B cell (primary cell): ENCODE results near the gene NTN1. TPM values are rescaled to one million over a fixed set of nuclear protein-coding genes. Genes with fewer than 3 reads are reported as not detected.

Source experiments
- ATAC-seq: fragments of 200-7000 bp; cut with Tn5 transposase; one replicate; pipeline ENCODE4 v1.10.0; 2021; ENCODE audit warnings: low read depth, mild to moderate bottlenecking, moderate number of reproducible peaks, moderate library complexity
- CTCF ChIA-PET: fragments of 350-600 bp; sonication (Branson Sonifier 250); formaldehyde crosslinking; loops from one replicate; lab custom pipeline; 2021; ENCODE audit warnings: antibody characterized with exemption, inconsistent platforms; lab: Charles Lee
- POLR2A ChIA-PET: fragments of 350-600 bp; sonication (Branson Sonifier 250); formaldehyde crosslinking; loops from one replicate; lab custom pipeline; 2021; ENCODE audit warnings: antibody characterized with exemption; lab: Charles Lee
- DNase-seq: peaks from one replicate; pipeline ENCODE4 v3.0.0; 2013
- H2AFZ ChIP-seq: 2 replicates; pipeline ENCODE4 v1.6.1; 2012; ENCODE audit warnings: mild to moderate bottlenecking, low read depth, low read length; ENCODE audit not compliant: insufficient read depth, poor library complexity, severe bottlenecking
- H3K27ac ChIP-seq, 2 donors: 1 replicate in 1 of 2; 2 replicates in 1 of 2; pipeline ENCODE4 v1.5.1; 2012 to 2013; ENCODE audit warnings: low read length in 2 of 2, mild to moderate bottlenecking in 2 of 2, moderate library complexity in 1 of 2
- H3K27me3 ChIP-seq, 4 experiments: fragments of 200-600 bp in 1 of 4; sonication (generic) in 1 of 4; replicated peaks in 1 of 4; 1 replicate in 2 of 4; 2 replicates in 2 of 4; pipeline versions ENCODE4 v1.6.1 to v1.7.0; 2013 to 2016; ENCODE audit warnings: low read length in 3 of 4, mild to moderate bottlenecking in 2 of 4, mixed read lengths in 1 of 4, moderate library complexity in 1 of 4; ENCODE audit not compliant: insufficient read depth in 4 of 4, control insufficient read depth in 3 of 4; ENCODE audit errors: control extremely low read depth in 1 of 4
- H3K36me3 ChIP-seq, 2 experiments: replicated peaks in 1 of 2; 1 replicate in 1 of 2; 2 replicates in 1 of 2; pipeline versions ENCODE4 v1.6.1 to v1.7.1; 2013; ENCODE audit warnings: low read length in 1 of 2; ENCODE audit not compliant: insufficient read depth in 2 of 2, control insufficient read depth in 1 of 2; ENCODE audit errors: control extremely low read depth in 1 of 2, extremely low read depth in 1 of 2
- H3K4me1 ChIP-seq, 2 donors: fragments of 200-600 bp in 1 of 2; sonication (generic) in 1 of 2; 1 replicate in 1 of 2; 2 replicates in 1 of 2; pipeline versions ENCODE4 v1.5.1 to v1.6.1; 2013 to 2017; ENCODE audit warnings: low read length in 2 of 2; ENCODE audit not compliant: control insufficient read depth in 2 of 2, insufficient read depth in 2 of 2
- H3K4me2 ChIP-seq: replicated peaks from 2 replicates; pipeline ENCODE3; 2012; ENCODE audit warnings: mild to moderate bottlenecking, low read depth, low read length; ENCODE audit not compliant: poor library complexity, severe bottlenecking
- H3K4me3 ChIP-seq, 5 experiments: fragments of 200-600 bp in 1 of 5; sonication (generic) in 1 of 5; 1 replicate in 3 of 5; 2 replicates in 2 of 5; pipeline versions ENCODE4 v1.5.1 to v1.7.0; 2011 to 2016; ENCODE audit warnings: low read length in 4 of 5, mild to moderate bottlenecking in 4 of 5, low read depth in 2 of 5, control low read depth in 1 of 5, moderate library complexity in 1 of 5; ENCODE audit not compliant: insufficient read depth in 1 of 5; ENCODE audit errors: control extremely low read depth in 1 of 5, extremely low read depth in 1 of 5
- H3K79me2 ChIP-seq: fragments of 200-600 bp; sonication (generic); one replicate; pipeline ENCODE4 v1.6.0; 2016; ENCODE audit warnings: low read length; ENCODE audit not compliant: control insufficient read depth, insufficient read depth
- H3K9ac ChIP-seq: fragments of 200-600 bp; sonication (generic); 2 replicates; pipeline ENCODE4 v1.6.1; 2017; ENCODE audit warnings: mild to moderate bottlenecking, low read length, moderate library complexity
- H3K9me3 ChIP-seq, 3 donors: one replicate each; pipeline versions ENCODE4 v1.6.1 to v1.7.1; 2013; ENCODE audit warnings: low read length in 2 of 3; ENCODE audit not compliant: control insufficient read depth in 2 of 3, insufficient read depth in 1 of 3; ENCODE audit errors: control extremely low read depth in 1 of 3
- H4K20me1 ChIP-seq: 2 replicates; pipeline ENCODE4 v1.6.0; 2012; ENCODE audit warnings: mild to moderate bottlenecking, low read length; ENCODE audit not compliant: insufficient read depth, control insufficient read depth, poor library complexity, severe bottlenecking
- H3K27ac Mint-ChIP-seq: one replicate; pipeline ENCODE4 v1.8.0; 2021; ENCODE audit warnings: mixed read lengths
- H3K27me3 Mint-ChIP-seq: one replicate; pipeline ENCODE4 v1.8.0; 2021; ENCODE audit warnings: mixed read lengths
- H3K4me1 Mint-ChIP-seq: one replicate; pipeline ENCODE4 v1.8.0; 2021; ENCODE audit warnings: mixed read lengths
- H3K4me3 Mint-ChIP-seq: one replicate; pipeline ENCODE4 v1.8.0; 2021; ENCODE audit warnings: mixed read lengths
- H3K9me3 Mint-ChIP-seq: one replicate; pipeline ENCODE4 v1.8.0; 2022; ENCODE audit warnings: mixed read lengths; ENCODE audit not compliant: insufficient read depth
- EZH2 ChIP-seq: IDR thresholded peaks from 2 replicates; pipeline ENCODE4 v1.6.1; 2012; ENCODE audit warnings: borderline replicate concordance, low read depth, mild to moderate bottlenecking, moderate library complexity, low read length; ENCODE audit not compliant: insufficient read depth, poor library complexity, severe bottlenecking
- WGBS: methylation state at CpG from one replicate; pipeline ENCODE4 v1.1.5; 2013; ENCODE audit warnings: missing lambda C conversion rate; ENCODE audit not compliant: insufficient coverage; 5-methylcytosine and 5-hydroxymethylcytosine counted together
- intact Hi-C: fragments of 100-400 bp; cut with micrococcal nuclease; formaldehyde crosslinking; loops from one replicate; pipeline ENCODE4 v1.10.0; 2022
- polyA plus RNA-seq: library from polyadenylated mRNA; depleted of rRNA; stranded (reverse); fragments of >200 nt; gene quantifications from 2 replicates; pipeline ENCODE4 v1.2.3, GENCODE V29; 2012
- total RNA-seq, 2 donors: library from RNA; stranded (reverse); fragments of 120-200 nt in 1 of 2; gene quantifications; 1 replicate in 1 of 2; 2 replicates in 1 of 2; pipeline versions ENCODE4 v1.2.3 to v1.2.4, GENCODE V29; 2013 to 2022
- TF ChIP-seq, protein P1 (sequence below): fragments of 200-600 bp; IDR thresholded peaks from one replicate; pipeline ENCODE4 v1.8.0; 2022; ENCODE audit warnings: antibody characterized with exemption, mild to moderate bottlenecking

Gene NTN1
- total and polyA plus RNA-seq, 2 donors (not counting 1 experiment from before 2014, with no cell fraction given), result 0.10 to 0.25 TPM

DNA sequence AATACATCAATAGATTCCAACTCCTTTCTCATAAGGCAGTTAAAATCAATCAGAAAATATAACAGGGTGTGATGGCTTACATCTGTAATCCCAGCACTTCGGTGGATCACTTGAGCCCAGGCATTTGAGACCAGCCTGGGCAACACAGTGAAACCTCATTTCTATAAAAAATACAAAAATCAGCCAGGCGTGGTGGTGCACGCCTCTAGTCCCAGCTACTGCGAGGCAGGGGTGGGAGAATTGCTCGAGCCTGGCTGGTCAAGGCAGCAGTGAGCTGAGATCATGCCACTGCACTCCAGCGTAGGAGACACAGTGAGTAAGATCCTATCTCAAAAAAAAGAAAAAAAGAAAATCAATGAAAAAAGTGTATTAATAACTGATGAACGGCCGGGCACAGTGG lies 258.6 kb downstream of the NTN1 start:
- no peak overlapping the region for H3K27ac ChIP-seq
- no peak overlapping the region for H3K4me2 ChIP-seq
- H3K4me3 ChIP-seq, result no peak overlapping the region
- Mint-ChIP-seq H3K9me3 (no peaks in the 10 kb centered on the region), H3K4me1 (no peaks in the 10 kb centered on the region), H3K27ac (no peak overlapping the region), H3K27me3 (no peaks in the 10 kb centered on the region), H3K4me3 (no peak overlapping the region)
- no peaks in the 10 kb centered on the region for H4K20me1 ChIP-seq
- 100% methylated on average over 2 of the region's 8 CpGs for WGBS
- POLR2A ChIA-PET, result no interaction called here
- DNase-seq (no peak), ATAC-seq (no peak)
- TF ChIP-seq, protein P1, sequence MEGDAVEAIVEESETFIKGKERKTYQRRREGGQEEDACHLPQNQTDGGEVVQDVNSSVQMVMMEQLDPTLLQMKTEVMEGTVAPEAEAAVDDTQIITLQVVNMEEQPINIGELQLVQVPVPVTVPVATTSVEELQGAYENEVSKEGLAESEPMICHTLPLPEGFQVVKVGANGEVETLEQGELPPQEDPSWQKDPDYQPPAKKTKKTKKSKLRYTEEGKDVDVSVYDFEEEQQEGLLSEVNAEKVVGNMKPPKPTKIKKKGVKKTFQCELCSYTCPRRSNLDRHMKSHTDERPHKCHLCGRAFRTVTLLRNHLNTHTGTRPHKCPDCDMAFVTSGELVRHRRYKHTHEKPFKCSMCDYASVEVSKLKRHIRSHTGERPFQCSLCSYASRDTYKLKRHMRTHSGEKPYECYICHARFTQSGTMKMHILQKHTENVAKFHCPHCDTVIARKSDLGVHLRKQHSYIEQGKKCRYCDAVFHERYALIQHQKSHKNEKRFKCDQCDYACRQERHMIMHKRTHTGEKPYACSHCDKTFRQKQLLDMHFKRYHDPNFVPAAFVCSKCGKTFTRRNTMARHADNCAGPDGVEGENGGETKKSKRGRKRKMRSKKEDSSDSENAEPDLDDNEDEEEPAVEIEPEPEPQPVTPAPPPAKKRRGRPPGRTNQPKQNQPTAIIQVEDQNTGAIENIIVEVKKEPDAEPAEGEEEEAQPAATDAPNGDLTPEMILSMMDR, result no peak
- no peak for TF ChIP-seq EZH2
- no peaks in the 10 kb centered on the region for H3K9me3 ChIP-seq
- intact Hi-C loops, result no loop called here
- no peaks in the 10 kb centered on the region for H3K27me3 ChIP-seq
- CTCF ChIA-PET, result no interaction called here
- H3K36me3 ChIP-seq, result no peaks in the 10 kb centered on the region
- no peak overlapping the region for H3K9ac ChIP-seq
- no peak overlapping the region for H2AFZ ChIP-seq
- no peaks in the 10 kb centered on the region for H3K79me2 ChIP-seq
- H3K4me1 ChIP-seq, result no peaks in the 10 kb centered on the region

DNA sequence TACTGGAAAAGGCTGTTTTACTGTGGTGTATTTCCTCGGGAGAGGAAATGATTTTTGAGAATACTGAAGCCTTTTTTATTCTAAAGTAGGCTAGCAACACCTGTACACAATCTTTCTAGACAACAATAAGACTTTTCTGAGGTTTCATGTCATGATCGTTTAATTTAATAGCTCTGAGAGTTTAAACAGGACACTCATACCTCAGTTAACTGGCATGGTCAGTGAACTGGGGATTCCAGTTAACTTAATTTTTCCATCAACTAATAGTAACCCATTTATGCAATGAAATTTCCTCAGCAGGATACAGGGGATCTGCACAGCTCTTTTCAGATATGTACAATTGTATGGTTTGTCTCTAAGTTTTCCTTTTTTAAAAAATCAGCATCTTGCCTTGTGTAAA lies 262.6 kb downstream of the NTN1 start:
- Histone ChIP-seq H3K4me2 (no peak overlapping the region), H3K9ac (no peak overlapping the region), H3K36me3 (no peaks in the 10 kb centered on the region), H4K20me1 (no peaks in the 10 kb centered on the region), H2AFZ (no peak overlapping the region), H3K4me1 (no peaks in the 10 kb centered on the region), H3K27me3 (no peaks in the 10 kb centered on the region), H3K27ac (no peak overlapping the region), H3K4me3 (no peak overlapping the region), H3K9me3 (no peaks in the 10 kb centered on the region), H3K79me2 (peaks cover 12% of the 10 kb centered on the region)
- POLR2A ChIA-PET, result no interaction called here
- DNase-seq (no peak), ATAC-seq (no peak)
- Mint-ChIP-seq H3K9me3 (no peaks in the 10 kb centered on the region), H3K27me3 (no peaks in the 10 kb centered on the region), H3K4me3 (no peak overlapping the region), H3K27ac (no peak overlapping the region), H3K4me1 (peaks cover under 1% of the 10 kb centered on the region)
- no CpG with 5 or more reads among the region's 2 CpGs for WGBS
- TF ChIP-seq, protein P1, result no peak
- no peak for TF ChIP-seq EZH2
- CTCF ChIA-PET, result no interaction called here
- intact Hi-C loops, result no loop called here
